ENCODE measurements around the gene DYRK1A.

Gene DYRK1A

GRCh38 chr21:37365517-37366481 lies 774 bp upstream of the DYRK1A start:
- no peak for DNase-seq

- no peak for DNase-seq
Measured at GRCh38 chr21:37367336-37367702, 746 bp downstream of the DYRK1A start.

- no peak for DNase-seq
Measured at GRCh38 chr21:37367703-37368540, 1.3 kb downstream of the DYRK1A start.

GRCh38 chr21:37368541-37369279 lies 2.1 kb downstream of the DYRK1A start:
- no peak for DNase-seq

- no peak for DNase-seq
Measured at GRCh38 chr21:37369307-37369854, 2.8 kb downstream of the DYRK1A start.

GRCh38 chr21:37370152-37371040 lies 3.8 kb downstream of the DYRK1A start:
- no peak for DNase-seq

GRCh38 chr21:37371041-37371397 lies 4.4 kb downstream of the DYRK1A start:
- DNase-seq = no peak

GRCh38 chr21:37372127-37372731 lies 5.7 kb downstream of the DYRK1A start:
- no peak for DNase-seq

- no peak for DNase-seq
Measured at GRCh38 chr21:37372951-37373350, 6.4 kb downstream of the DYRK1A start.

- no peak for DNase-seq
Measured at GRCh38 chr21:37373539-37373938, 7.0 kb downstream of the DYRK1A start.

- no peak for DNase-seq
Measured at GRCh38 chr21:37374027-37374426, 7.5 kb downstream of the DYRK1A start.

GRCh38 chr21:37375866-37376574 lies 9.4 kb downstream of the DYRK1A start:
- DNase-seq = no peak

- DNase-seq = no peak
Measured at GRCh38 chr21:37378700-37379139, 12.1 kb downstream of the DYRK1A start.

- no peak for DNase-seq
Measured at GRCh38 chr21:37380349-37381323, 14.1 kb downstream of the DYRK1A start.

- DNase-seq = no peak
Measured at GRCh38 chr21:37381883-37382585, 15.5 kb downstream of the DYRK1A start.

- no peak for DNase-seq
Measured at GRCh38 chr21:37383086-37383485, 16.5 kb downstream of the DYRK1A start.

GRCh38 chr21:37383784-37384311 lies 17.3 kb downstream of the DYRK1A start:
- DNase-seq = no peak

- no peak for DNase-seq
Measured at GRCh38 chr21:37384416-37384815, 17.8 kb downstream of the DYRK1A start.

All from GOT3 (cell line).